K562 (cell line): Measurements from ENCODE around the gene ANXA3. TPM values are rescaled to one million over a fixed set of nuclear protein-coding genes. Genes with fewer than 3 reads are reported as not detected.

Experiments
- ARNT ChIP-seq, 2 experiments: fragments of 450-650 bp; IDR thresholded peaks; 2 replicates each; pipeline ENCODE4 v1.6.1; 2016; ENCODE audit warnings: mild to moderate bottlenecking in 1 of 2
- ELF1 ChIP-seq: fragments of 200-800 bp; sonication (Bioruptor generic); IDR thresholded peaks from 2 replicates; pipeline ENCODE4 v1.6.1; 2016; ENCODE audit warnings: missing genetic modification characterization, missing compliant biosample characterization
- FOXJ2 ChIP-seq: fragments of 200-800 bp; sonication (Bioruptor generic); IDR thresholded peaks from 2 replicates; pipeline ENCODE4 v1.6.1; 2016; ENCODE audit warnings: missing genetic modification characterization, missing compliant biosample characterization
- HDGF ChIP-seq: fragments of 450-650 bp; IDR thresholded peaks from 2 replicates; pipeline ENCODE4 v1.6.1; 2016
- HMGN3 ChIP-seq: IDR thresholded peaks from 2 replicates; pipeline ENCODE4 v1.6.1; 2011; ENCODE audit warnings: borderline replicate concordance, low read depth, mild to moderate bottlenecking, mixed read lengths, low read length; ENCODE audit not compliant: insufficient read length; ENCODE audit errors: extremely low read depth
- PBX2 ChIP-seq, 2 experiments: IDR thresholded peaks in 1 of 2; conservative IDR thresholded peaks in 1 of 2; 2 replicates each; pipeline ENCODE4 v1.6.1; 2016; ENCODE audit warnings: low read depth in 2 of 2, mild to moderate bottlenecking in 1 of 2, missing compliant biosample characterization in 1 of 2, missing genetic modification characterization in 1 of 2, moderate library complexity in 1 of 2
- RBFOX2 ChIP-seq: fragments of 200-400 bp; formaldehyde crosslinking; IDR thresholded peaks from 2 replicates; pipeline ENCODE4 v1.6.1; 2017; ENCODE audit warnings: low read depth, mild to moderate bottlenecking, low read length, moderate library complexity
- RBM39 ChIP-seq: fragments of 200-400 bp; formaldehyde crosslinking; optimal IDR thresholded peaks from 2 replicates; pipeline ENCODE3; 2018; ENCODE audit warnings: low read depth, low read length
- SAP30 ChIP-seq: fragments of 200-600 bp; sonication (generic); IDR thresholded peaks from 2 replicates; pipeline ENCODE4 v1.6.1; 2012; ENCODE audit warnings: borderline replicate concordance, low read depth, mild to moderate bottlenecking, moderate library complexity, low read length, control low read depth, inconsistent platforms; ENCODE audit not compliant: insufficient read depth, poor library complexity, severe bottlenecking
- SNIP1 ChIP-seq: fragments of 450-650 bp; IDR thresholded peaks from 2 replicates; pipeline ENCODE4 v1.7.1; 2017; ENCODE audit warnings: low read depth, mild to moderate bottlenecking
- SP1 ChIP-seq: sonication (generic); formaldehyde crosslinking; IDR thresholded peaks from 2 replicates; pipeline ENCODE4 v1.8.1; 2022; ENCODE audit warnings: mild to moderate bottlenecking, missing genetic modification reagents
- ZKSCAN8 ChIP-seq: fragments of 200-800 bp; sonication (Bioruptor generic); IDR thresholded peaks from 2 replicates; pipeline ENCODE4 v1.6.1; 2016; ENCODE audit warnings: missing genetic modification characterization, missing compliant biosample characterization
- ZNF79 ChIP-seq: fragments of 250-450 bp; sonication (Bioruptor Pico); IDR thresholded peaks from 2 replicates; pipeline ENCODE4 v1.4.0; 2020; ENCODE audit warnings: low read depth, mild to moderate bottlenecking, moderate library complexity
- polyA plus RNA-seq, 8 experiments: library from polyadenylated mRNA; depleted of rRNA in 4 of 8; stranded (reverse) in 5 of 8; unstranded in 3 of 8; fragments of >200 nt; fragmentation: Nextera tagmentation in 2 of 8; fragmentation: Illumina TruSeq in 1 of 8; extraction: Ambion mirVana in 2 of 8; extraction: Trizol in 1 of 8; gene quantifications; 2 replicates each; pipeline versions ENCODE4 v1.2.1 to v1.2.3, GENCODE V29; 2011 to 2014; ENCODE audit warnings: inconsistent platforms in 1 of 8, missing spikeins in 1 of 8
- total RNA-seq, 7 experiments: library from RNA; depleted of rRNA in 6 of 7; stranded (reverse); fragments of >200 nt in 6 of 7; fragmentation: Illumina TruSeq in 2 of 7; extraction: Trizol in 2 of 7; gene quantifications; 2 replicates each; pipeline versions ENCODE4 v1.2.1 to v1.2.3, GENCODE V29; 2011 to 2021; ENCODE audit warnings: low replicate concordance in 1 of 7
- TF ChIP-seq, protein P1 (sequence below): sonication (generic); formaldehyde crosslinking; IDR thresholded peaks from 2 replicates; pipeline ENCODE4 v1.8.1; 2023; ENCODE audit warnings: mild to moderate bottlenecking, missing genetic modification reagents
- TF ChIP-seq, protein P2 (sequence below): fragments of 450-650 bp; formaldehyde crosslinking; IDR thresholded peaks from 2 replicates; pipeline ENCODE4 v1.4.0; 2020; ENCODE audit warnings: mild to moderate bottlenecking, moderate library complexity
- TF ChIP-seq, protein P3 (sequence below), 3 experiments: fragments of 200-800 bp in 1 of 3; fragments of 250-450 bp in 1 of 3; fragments of 450-650 bp in 1 of 3; sonication (Bioruptor Pico) in 1 of 3; sonication (Bioruptor generic) in 1 of 3; formaldehyde crosslinking in 1 of 3; IDR thresholded peaks; 2 replicates each; pipeline versions ENCODE4 v1.6.1 to v1.8.0; 2016 to 2022; ENCODE audit warnings: mild to moderate bottlenecking in 2 of 3, missing genetic modification characterization in 2 of 3, missing compliant biosample characterization in 1 of 3, moderate library complexity in 1 of 3

Gene ANXA3
- total and polyA plus RNA-seq, 9 of the 15 experiments (the other 6 are each of a cell fraction or from before 2014, with no cell fraction given): 6.3 to 15.5 (median 9.8) TPM

DNA sequence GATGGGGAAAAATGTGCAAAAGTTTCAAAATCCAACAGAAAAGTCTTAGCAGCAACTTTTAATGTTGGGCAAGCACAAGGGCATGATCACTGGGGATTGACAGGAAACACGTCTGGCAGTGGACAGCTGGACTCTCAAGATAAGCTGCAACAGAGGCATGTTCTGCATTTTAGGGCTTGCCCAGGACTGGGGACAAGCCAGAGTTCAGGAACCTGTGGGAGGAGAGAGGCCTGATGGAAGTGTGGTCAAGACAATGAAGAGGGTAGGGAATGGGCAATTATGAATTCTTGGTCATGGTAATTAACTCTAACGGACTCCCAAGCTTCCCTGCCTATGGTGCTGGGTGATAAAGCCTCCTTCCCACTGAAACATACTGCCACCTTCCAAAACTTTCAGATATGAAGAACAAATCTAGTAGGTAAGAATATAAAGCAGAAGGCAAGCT, 48.4 kb downstream of the ANXA3 start (continued):
- peak; percentile 63; the same call in 1 of the 2 replicates for TF ChIP-seq FOXJ2
- TF ChIP-seq ZNF79: peak; percentile 51; the same call in 1 of the 2 replicates
- TF ChIP-seq HMGN3: no peak
- no peak for TF ChIP-seq HDGF
- TF ChIP-seq, protein P1, sequence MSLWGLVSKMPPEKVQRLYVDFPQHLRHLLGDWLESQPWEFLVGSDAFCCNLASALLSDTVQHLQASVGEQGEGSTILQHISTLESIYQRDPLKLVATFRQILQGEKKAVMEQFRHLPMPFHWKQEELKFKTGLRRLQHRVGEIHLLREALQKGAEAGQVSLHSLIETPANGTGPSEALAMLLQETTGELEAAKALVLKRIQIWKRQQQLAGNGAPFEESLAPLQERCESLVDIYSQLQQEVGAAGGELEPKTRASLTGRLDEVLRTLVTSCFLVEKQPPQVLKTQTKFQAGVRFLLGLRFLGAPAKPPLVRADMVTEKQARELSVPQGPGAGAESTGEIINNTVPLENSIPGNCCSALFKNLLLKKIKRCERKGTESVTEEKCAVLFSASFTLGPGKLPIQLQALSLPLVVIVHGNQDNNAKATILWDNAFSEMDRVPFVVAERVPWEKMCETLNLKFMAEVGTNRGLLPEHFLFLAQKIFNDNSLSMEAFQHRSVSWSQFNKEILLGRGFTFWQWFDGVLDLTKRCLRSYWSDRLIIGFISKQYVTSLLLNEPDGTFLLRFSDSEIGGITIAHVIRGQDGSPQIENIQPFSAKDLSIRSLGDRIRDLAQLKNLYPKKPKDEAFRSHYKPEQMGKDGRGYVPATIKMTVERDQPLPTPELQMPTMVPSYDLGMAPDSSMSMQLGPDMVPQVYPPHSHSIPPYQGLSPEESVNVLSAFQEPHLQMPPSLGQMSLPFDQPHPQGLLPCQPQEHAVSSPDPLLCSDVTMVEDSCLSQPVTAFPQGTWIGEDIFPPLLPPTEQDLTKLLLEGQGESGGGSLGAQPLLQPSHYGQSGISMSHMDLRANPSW (CRISPR knock-in tag): no peak
- TF ChIP-seq ZKSCAN8: no peak
- TF ChIP-seq, protein P2, sequence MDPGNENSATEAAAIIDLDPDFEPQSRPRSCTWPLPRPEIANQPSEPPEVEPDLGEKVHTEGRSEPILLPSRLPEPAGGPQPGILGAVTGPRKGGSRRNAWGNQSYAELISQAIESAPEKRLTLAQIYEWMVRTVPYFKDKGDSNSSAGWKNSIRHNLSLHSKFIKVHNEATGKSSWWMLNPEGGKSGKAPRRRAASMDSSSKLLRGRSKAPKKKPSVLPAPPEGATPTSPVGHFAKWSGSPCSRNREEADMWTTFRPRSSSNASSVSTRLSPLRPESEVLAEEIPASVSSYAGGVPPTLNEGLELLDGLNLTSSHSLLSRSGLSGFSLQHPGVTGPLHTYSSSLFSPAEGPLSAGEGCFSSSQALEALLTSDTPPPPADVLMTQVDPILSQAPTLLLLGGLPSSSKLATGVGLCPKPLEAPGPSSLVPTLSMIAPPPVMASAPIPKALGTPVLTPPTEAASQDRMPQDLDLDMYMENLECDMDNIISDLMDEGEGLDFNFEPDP (CRISPR knock-in tag): no peak
- no peak for TF ChIP-seq RBFOX2
- peak; percentile 41 for TF ChIP-seq RBM39
- TF ChIP-seq SAP30: no peak
- TF ChIP-seq, protein P3, sequence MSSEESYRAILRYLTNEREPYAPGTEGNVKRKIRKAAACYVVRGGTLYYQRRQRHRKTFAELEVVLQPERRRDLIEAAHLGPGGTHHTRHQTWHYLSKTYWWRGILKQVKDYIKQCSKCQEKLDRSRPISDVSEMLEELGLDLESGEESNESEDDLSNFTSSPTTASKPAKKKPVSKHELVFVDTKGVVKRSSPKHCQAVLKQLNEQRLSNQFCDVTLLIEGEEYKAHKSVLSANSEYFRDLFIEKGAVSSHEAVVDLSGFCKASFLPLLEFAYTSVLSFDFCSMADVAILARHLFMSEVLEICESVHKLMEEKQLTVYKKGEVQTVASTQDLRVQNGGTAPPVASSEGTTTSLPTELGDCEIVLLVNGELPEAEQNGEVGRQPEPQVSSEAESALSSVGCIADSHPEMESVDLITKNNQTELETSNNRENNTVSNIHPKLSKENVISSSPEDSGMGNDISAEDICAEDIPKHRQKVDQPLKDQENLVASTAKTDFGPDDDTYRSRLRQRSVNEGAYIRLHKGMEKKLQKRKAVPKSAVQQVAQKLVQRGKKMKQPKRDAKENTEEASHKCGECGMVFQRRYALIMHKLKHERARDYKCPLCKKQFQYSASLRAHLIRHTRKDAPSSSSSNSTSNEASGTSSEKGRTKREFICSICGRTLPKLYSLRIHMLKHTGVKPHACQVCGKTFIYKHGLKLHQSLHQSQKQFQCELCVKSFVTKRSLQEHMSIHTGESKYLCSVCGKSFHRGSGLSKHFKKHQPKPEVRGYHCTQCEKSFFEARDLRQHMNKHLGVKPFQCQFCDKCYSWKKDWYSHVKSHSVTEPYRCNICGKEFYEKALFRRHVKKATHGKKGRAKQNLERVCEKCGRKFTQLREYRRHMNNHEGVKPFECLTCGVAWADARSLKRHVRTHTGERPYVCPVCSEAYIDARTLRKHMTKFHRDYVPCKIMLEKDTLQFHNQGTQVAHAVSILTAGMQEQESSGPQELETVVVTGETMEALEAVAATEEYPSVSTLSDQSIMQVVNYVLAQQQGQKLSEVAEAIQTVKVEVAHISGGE (CRISPR knock-in tag; IDR thresholded peaks at IDR 0.05): peak in 1 of 3 experiments; percentile 63; a peak in 2 of 6 replicates
- TF ChIP-seq ARNT (IDR thresholded peaks at IDR 0.05): peak; percentile 68 to 87; a peak in 3 of 4 replicates
- no peak for TF ChIP-seq SNIP1
- no peak; the same call in none of the 2 replicates for TF ChIP-seq PBX2 (CRISPR knock-in tag; IDR thresholded peaks at IDR 0.05; ENCODE audit: low read depth)
- peak; percentile 89 for TF ChIP-seq PBX2 (tag; conservative IDR thresholded peaks at IDR 0.05; ENCODE audit: low read depth)
- no peak for TF ChIP-seq ELF1 (tag)
- TF ChIP-seq SP1 (CRISPR knock-in tag): peak; percentile 33; the same call in 1 of the 2 replicates
